Tibial nerve (tissue), 4 donors: Measurements from ENCODE around the gene CAMKMT.

ENCODE experiments used
- CTCF ChIP-seq, 5 experiments: fragments of 200-600 bp in 3 of 5; fragments of 450-650 bp in 2 of 5; sonication (generic) in 3 of 5; IDR thresholded peaks; one replicate each; pipeline ENCODE4 v1.5.1; 2016 to 2019; ENCODE audit warnings: antibody characterized with exemption in 5 of 5, mild to moderate bottlenecking in 3 of 5, moderate library complexity in 2 of 5
- EP300 ChIP-seq, 2 donors: sonication (generic); formaldehyde crosslinking; IDR thresholded peaks; one replicate each; pipeline ENCODE4 v1.6.1; 2017; ENCODE audit warnings: antibody characterized with exemption in 2 of 2, mild to moderate bottlenecking in 1 of 2
- POLR2A ChIP-seq, 2 donors: fragments of 450-650 bp; IDR thresholded peaks; one replicate each; pipeline ENCODE4 v1.6.1; 2017; ENCODE audit warnings: antibody characterized with exemption in 2 of 2, mild to moderate bottlenecking in 2 of 2, moderate library complexity in 2 of 2

GRCh38 chr2:44354761-44355160 is 7.0 kb upstream of the CAMKMT start:
- TF ChIP-seq CTCF (IDR thresholded peaks at IDR 0.05) (no peak), EP300 (IDR thresholded peaks at IDR 0.05) (no peak), POLR2A (IDR thresholded peaks at IDR 0.05) (no peak)
